B cell (primary cell): ENCODE data around the gene UBAP1L. TPM values are rescaled to one million over a fixed set of nuclear protein-coding genes. Genes with fewer than 3 reads are reported as not detected.

ENCODE experiments used
- ATAC-seq: fragments of 200-7000 bp; cut with Tn5 transposase; one replicate; pipeline ENCODE4 v1.10.0; 2021; ENCODE audit warnings: low read depth, mild to moderate bottlenecking, moderate number of reproducible peaks, moderate library complexity
- CTCF ChIA-PET: fragments of 350-600 bp; sonication (Branson Sonifier 250); formaldehyde crosslinking; loops from one replicate; lab custom pipeline; 2021; ENCODE audit warnings: antibody characterized with exemption, inconsistent platforms; lab: Charles Lee
- POLR2A ChIA-PET: fragments of 350-600 bp; sonication (Branson Sonifier 250); formaldehyde crosslinking; loops from one replicate; lab custom pipeline; 2021; ENCODE audit warnings: antibody characterized with exemption; lab: Charles Lee
- DNase-seq: peaks from one replicate; pipeline ENCODE4 v3.0.0; 2013
- H2AFZ ChIP-seq: 2 replicates; pipeline ENCODE4 v1.6.1; 2012; ENCODE audit warnings: mild to moderate bottlenecking, low read depth, low read length; ENCODE audit not compliant: insufficient read depth, poor library complexity, severe bottlenecking
- H3K27ac ChIP-seq, 2 donors: 1 replicate in 1 of 2; 2 replicates in 1 of 2; pipeline ENCODE4 v1.5.1; 2012 to 2013; ENCODE audit warnings: low read length in 2 of 2, mild to moderate bottlenecking in 2 of 2, moderate library complexity in 1 of 2
- H3K27me3 ChIP-seq, 4 experiments: fragments of 200-600 bp in 1 of 4; sonication (generic) in 1 of 4; replicated peaks in 1 of 4; 1 replicate in 2 of 4; 2 replicates in 2 of 4; pipeline versions ENCODE4 v1.6.1 to v1.7.0; 2013 to 2016; ENCODE audit warnings: low read length in 3 of 4, mild to moderate bottlenecking in 2 of 4, mixed read lengths in 1 of 4, moderate library complexity in 1 of 4; ENCODE audit not compliant: insufficient read depth in 4 of 4, control insufficient read depth in 3 of 4; ENCODE audit errors: control extremely low read depth in 1 of 4
- H3K36me3 ChIP-seq, 2 experiments: replicated peaks in 1 of 2; 1 replicate in 1 of 2; 2 replicates in 1 of 2; pipeline versions ENCODE4 v1.6.1 to v1.7.1; 2013; ENCODE audit warnings: low read length in 1 of 2; ENCODE audit not compliant: insufficient read depth in 2 of 2, control insufficient read depth in 1 of 2; ENCODE audit errors: control extremely low read depth in 1 of 2, extremely low read depth in 1 of 2
- H3K4me1 ChIP-seq, 2 donors: fragments of 200-600 bp in 1 of 2; sonication (generic) in 1 of 2; 1 replicate in 1 of 2; 2 replicates in 1 of 2; pipeline versions ENCODE4 v1.5.1 to v1.6.1; 2013 to 2017; ENCODE audit warnings: low read length in 2 of 2; ENCODE audit not compliant: control insufficient read depth in 2 of 2, insufficient read depth in 2 of 2
- H3K4me2 ChIP-seq: replicated peaks from 2 replicates; pipeline ENCODE3; 2012; ENCODE audit warnings: mild to moderate bottlenecking, low read depth, low read length; ENCODE audit not compliant: poor library complexity, severe bottlenecking
- H3K4me3 ChIP-seq, 5 experiments: fragments of 200-600 bp in 1 of 5; sonication (generic) in 1 of 5; 1 replicate in 3 of 5; 2 replicates in 2 of 5; pipeline versions ENCODE4 v1.5.1 to v1.7.0; 2011 to 2016; ENCODE audit warnings: low read length in 4 of 5, mild to moderate bottlenecking in 4 of 5, low read depth in 2 of 5, control low read depth in 1 of 5, moderate library complexity in 1 of 5; ENCODE audit not compliant: insufficient read depth in 1 of 5; ENCODE audit errors: control extremely low read depth in 1 of 5, extremely low read depth in 1 of 5
- H3K79me2 ChIP-seq: fragments of 200-600 bp; sonication (generic); one replicate; pipeline ENCODE4 v1.6.0; 2016; ENCODE audit warnings: low read length; ENCODE audit not compliant: control insufficient read depth, insufficient read depth
- H3K9ac ChIP-seq: fragments of 200-600 bp; sonication (generic); 2 replicates; pipeline ENCODE4 v1.6.1; 2017; ENCODE audit warnings: mild to moderate bottlenecking, low read length, moderate library complexity
- H3K9me3 ChIP-seq, 3 donors: one replicate each; pipeline versions ENCODE4 v1.6.1 to v1.7.1; 2013; ENCODE audit warnings: low read length in 2 of 3; ENCODE audit not compliant: control insufficient read depth in 2 of 3, insufficient read depth in 1 of 3; ENCODE audit errors: control extremely low read depth in 1 of 3
- H4K20me1 ChIP-seq: 2 replicates; pipeline ENCODE4 v1.6.0; 2012; ENCODE audit warnings: mild to moderate bottlenecking, low read length; ENCODE audit not compliant: insufficient read depth, control insufficient read depth, poor library complexity, severe bottlenecking
- H3K27ac Mint-ChIP-seq: one replicate; pipeline ENCODE4 v1.8.0; 2021; ENCODE audit warnings: mixed read lengths
- H3K27me3 Mint-ChIP-seq: one replicate; pipeline ENCODE4 v1.8.0; 2021; ENCODE audit warnings: mixed read lengths
- H3K4me1 Mint-ChIP-seq: one replicate; pipeline ENCODE4 v1.8.0; 2021; ENCODE audit warnings: mixed read lengths
- H3K4me3 Mint-ChIP-seq: one replicate; pipeline ENCODE4 v1.8.0; 2021; ENCODE audit warnings: mixed read lengths
- H3K9me3 Mint-ChIP-seq: one replicate; pipeline ENCODE4 v1.8.0; 2022; ENCODE audit warnings: mixed read lengths; ENCODE audit not compliant: insufficient read depth
- CTCF ChIP-seq: fragments of 200-600 bp; IDR thresholded peaks from one replicate; pipeline ENCODE4 v1.8.0; 2022; ENCODE audit warnings: antibody characterized with exemption, mild to moderate bottlenecking
- EZH2 ChIP-seq: IDR thresholded peaks from 2 replicates; pipeline ENCODE4 v1.6.1; 2012; ENCODE audit warnings: borderline replicate concordance, low read depth, mild to moderate bottlenecking, moderate library complexity, low read length; ENCODE audit not compliant: insufficient read depth, poor library complexity, severe bottlenecking
- WGBS: methylation state at CpG from one replicate; pipeline ENCODE4 v1.1.5; 2013; ENCODE audit warnings: missing lambda C conversion rate; ENCODE audit not compliant: insufficient coverage; 5-methylcytosine and 5-hydroxymethylcytosine counted together
- intact Hi-C: fragments of 100-400 bp; cut with micrococcal nuclease; formaldehyde crosslinking; loops from one replicate; pipeline ENCODE4 v1.10.0; 2022
- polyA plus RNA-seq: library from polyadenylated mRNA; depleted of rRNA; stranded (reverse); fragments of >200 nt; gene quantifications from 2 replicates; pipeline ENCODE4 v1.2.3, GENCODE V29; 2012
- total RNA-seq, 2 donors: library from RNA; stranded (reverse); fragments of 120-200 nt in 1 of 2; gene quantifications; 1 replicate in 1 of 2; 2 replicates in 1 of 2; pipeline versions ENCODE4 v1.2.3 to v1.2.4, GENCODE V29; 2013 to 2022

Gene UBAP1L
- total and polyA plus RNA-seq, 2 donors (not counting 1 experiment from before 2014, with no cell fraction given): 8.5 to 18.4 TPM

- H3K27ac Mint-ChIP-seq: no peak overlapping the region
- no peaks in the 10 kb centered on the region for H3K27me3 ChIP-seq
- H3K79me2 ChIP-seq: no peaks in the 10 kb centered on the region
- ChIA-PET POLR2A (interaction anchor here (0.6 kb wide), 1 partner anchor 100 kb away, joined by 8 read pairs; no protein-coding TSS in a partner anchor), CTCF (interaction anchor here (0.7 kb wide), 1 partner anchor 28 kb away, joined by 3 read pairs; no protein-coding TSS in a partner anchor)
- no peak overlapping the region for H3K4me3 ChIP-seq
- no peak overlapping the region for H3K4me2 ChIP-seq
- ATAC-seq: no peak
- no peaks in the 10 kb centered on the region for H3K9me3 ChIP-seq
- H3K4me1 ChIP-seq: no peaks in the 10 kb centered on the region
- H3K9ac ChIP-seq: no peak overlapping the region
- no peak overlapping the region for H2AFZ ChIP-seq
- H3K27ac ChIP-seq: no peak overlapping the region
- H3K9me3 Mint-ChIP-seq: no peaks in the 10 kb centered on the region
- TF ChIP-seq EZH2 (no peak), CTCF (no peak)
- H3K4me3 Mint-ChIP-seq: no peak overlapping the region
- H3K36me3 ChIP-seq: peaks cover 3 to 10% of the 10 kb centered on the region in 2 experiments
- no peaks in the 10 kb centered on the region for H3K4me1 Mint-ChIP-seq
- intact Hi-C loops: no loop called here
- DNase-seq: no peak
- WGBS: 91% methylated on average over 5 of the region's 6 CpGs
- H4K20me1 ChIP-seq: no peaks in the 10 kb centered on the region
- no peaks in the 10 kb centered on the region for H3K27me3 Mint-ChIP-seq
Observed at GRCh38 chr15:65106011-65106590, 8.9 kb downstream of the UBAP1L start.

- H3K9me3 Mint-ChIP-seq: no peaks in the 10 kb centered on the region
- WGBS: 83% methylated on average over 3 of the region's 5 CpGs
- DNase-seq (no peak), ATAC-seq (no peak)
- Histone ChIP-seq H3K9me3 (no peaks in the 10 kb centered on the region), H3K27me3 (no peaks in the 10 kb centered on the region), H3K9ac (no peak overlapping the region), H2AFZ (no peak overlapping the region), H3K4me3 (no peak overlapping the region), H3K36me3 (peaks cover 0 to 12% of the 10 kb centered on the region in 2 experiments), H3K4me1 (no peaks in the 10 kb centered on the region), H4K20me1 (no peaks in the 10 kb centered on the region), H3K79me2 (no peaks in the 10 kb centered on the region), H3K27ac (no peak overlapping the region), H3K4me2 (no peak overlapping the region)
- no peak overlapping the region for H3K4me3 Mint-ChIP-seq
- ChIA-PET CTCF (interaction anchor here (0.7 kb wide), 1 partner anchor 23 kb away, joined by 3 read pairs; no protein-coding TSS in a partner anchor), POLR2A (no interaction called here)
- H3K27ac Mint-ChIP-seq: no peak overlapping the region
- intact Hi-C loops: no loop called here
- H3K27me3 Mint-ChIP-seq: no peaks in the 10 kb centered on the region
- H3K4me1 Mint-ChIP-seq: no peaks in the 10 kb centered on the region
- TF ChIP-seq EZH2: no peak
- TF ChIP-seq CTCF: no peak
Observed at GRCh38 chr15:65105038-65105437, 10.0 kb downstream of the UBAP1L start.
